Transverse colon (tissue), 4 donors: ENCODE data around the gene MAPK12.

Source experiments
- CTCF ChIP-seq, 5 experiments: fragments of 200-600 bp in 3 of 5; fragments of 450-650 bp in 2 of 5; sonication (generic) in 3 of 5; IDR thresholded peaks; 1 replicate in 2 of 5; 2 replicates in 3 of 5; pipeline ENCODE4 v1.5.1; 2016 to 2017; ENCODE audit warnings: antibody characterized with exemption in 5 of 5, inconsistent platforms in 3 of 5, mild to moderate bottlenecking in 2 of 5, moderate library complexity in 1 of 5
- EP300 ChIP-seq: sonication (generic); formaldehyde crosslinking; IDR thresholded peaks from one replicate; pipeline ENCODE4 v1.6.1; 2017; ENCODE audit warnings: antibody characterized with exemption, low read depth
- POLR2A ChIP-seq: fragments of 450-650 bp; IDR thresholded peaks from one replicate; pipeline ENCODE4 v1.6.1; 2016; ENCODE audit warnings: antibody characterized with exemption, mild to moderate bottlenecking, moderate library complexity
- POLR2AphosphoS5 ChIP-seq, 3 donors: sonication (generic); formaldehyde crosslinking; IDR thresholded peaks; one replicate each; pipeline ENCODE4 v1.6.1; 2016; ENCODE audit warnings: antibody characterized with exemption in 3 of 3

- no peak for TF ChIP-seq CTCF (IDR thresholded peaks at IDR 0.05)
- no peak for TF ChIP-seq POLR2A
- TF ChIP-seq POLR2AphosphoS5 (IDR thresholded peaks at IDR 0.05) = no peak
- TF ChIP-seq EP300 = no peak
Observed at GRCh38 chr22:50272044-50272802, 10.7 kb upstream of the MAPK12 start.
